ELF-1 (cell line): Measurements from ENCODE around the gene MX2.
"Not testable (repeated sequence)": the region's sequence is repeated elsewhere in the genome, so short reads cannot be mapped to it uniquely, and the experiment has no call there.

Experiments used
- DNase-seq: peaks from one replicate; pipeline ENCODE4 v3.0.0-alpha.2; 2016; ENCODE audit warnings: low read depth, low spot score

MX2 gene

DNA sequence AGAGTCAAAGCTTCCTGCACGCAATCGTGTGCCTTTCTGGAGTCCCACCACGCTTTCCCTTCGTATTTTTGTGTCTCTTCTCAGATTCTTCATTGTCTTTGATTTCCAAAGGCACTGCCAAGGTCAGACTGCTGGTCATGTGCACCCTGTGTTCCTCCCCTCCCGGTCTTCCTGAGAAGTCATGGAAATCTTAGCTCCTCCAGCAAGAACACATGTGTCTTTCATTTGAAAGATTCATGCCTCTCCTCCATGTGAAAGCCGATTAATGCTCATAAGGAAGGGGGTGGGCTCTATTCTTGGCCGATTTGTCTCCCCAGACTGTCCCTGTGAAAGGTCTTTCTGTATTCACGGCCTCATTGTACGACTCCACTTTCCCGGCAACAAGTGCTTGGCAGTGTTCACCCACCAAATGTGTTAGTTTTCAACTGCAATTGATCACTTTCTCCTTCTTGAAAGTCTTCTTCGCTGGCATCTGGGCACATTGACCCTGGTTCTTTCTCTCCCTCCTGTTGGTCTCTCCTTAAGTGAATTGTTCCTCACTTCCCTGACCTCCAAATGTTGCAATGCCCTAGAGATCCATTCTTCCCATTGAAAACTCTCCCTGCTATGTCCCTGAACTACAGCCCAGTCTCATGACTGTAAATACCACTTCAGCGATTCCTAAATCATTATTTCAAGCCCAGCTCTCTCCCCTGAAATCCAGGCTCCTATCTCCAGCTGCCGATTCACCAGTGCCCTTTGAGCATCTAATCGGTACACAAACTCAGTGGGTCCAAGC is 25.4 kb downstream of the MX2 start:
- DNase-seq = no peak

DNA sequence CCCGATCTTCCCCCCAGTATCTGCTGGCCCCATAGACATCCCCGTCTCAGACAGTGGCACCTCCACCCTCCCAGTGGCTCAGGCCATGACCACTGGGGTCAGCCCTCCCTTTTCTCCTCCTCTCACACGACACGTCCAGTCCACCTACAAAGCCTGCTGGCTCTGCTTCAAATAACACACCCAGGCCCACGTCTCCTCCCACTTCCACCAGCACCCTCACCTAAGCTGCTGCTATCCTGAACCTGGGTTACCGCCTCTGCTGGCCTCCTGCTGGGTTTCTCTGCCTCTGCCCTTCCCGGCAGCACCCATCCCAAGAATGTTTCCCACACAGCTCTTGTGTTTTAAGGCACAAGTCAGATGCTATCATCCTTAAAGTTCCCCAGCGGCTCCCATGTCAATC is 26.0 kb downstream of the MX2 start:
- DNase-seq = no peak

DNA sequence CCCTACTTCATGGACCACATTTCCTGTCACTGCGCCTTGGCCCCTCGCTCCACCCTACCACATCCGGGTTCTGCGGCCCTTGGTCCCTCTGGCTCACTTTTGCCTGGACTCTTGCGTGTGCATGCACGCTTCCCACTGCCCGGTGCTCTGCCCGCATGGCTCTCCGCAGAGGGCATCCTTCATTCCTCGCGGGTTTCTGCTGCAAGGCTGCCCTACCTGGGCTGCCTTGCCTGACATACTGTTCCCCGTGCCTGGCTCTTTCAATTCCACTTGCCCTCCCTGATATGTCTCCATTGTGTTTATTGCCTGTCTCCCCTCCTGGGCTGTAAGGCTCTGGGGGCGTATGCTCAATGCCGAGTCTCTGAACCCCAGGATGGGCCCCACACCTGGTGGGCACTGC is 26.4 kb downstream of the MX2 start:
- no peak for DNase-seq

DNA sequence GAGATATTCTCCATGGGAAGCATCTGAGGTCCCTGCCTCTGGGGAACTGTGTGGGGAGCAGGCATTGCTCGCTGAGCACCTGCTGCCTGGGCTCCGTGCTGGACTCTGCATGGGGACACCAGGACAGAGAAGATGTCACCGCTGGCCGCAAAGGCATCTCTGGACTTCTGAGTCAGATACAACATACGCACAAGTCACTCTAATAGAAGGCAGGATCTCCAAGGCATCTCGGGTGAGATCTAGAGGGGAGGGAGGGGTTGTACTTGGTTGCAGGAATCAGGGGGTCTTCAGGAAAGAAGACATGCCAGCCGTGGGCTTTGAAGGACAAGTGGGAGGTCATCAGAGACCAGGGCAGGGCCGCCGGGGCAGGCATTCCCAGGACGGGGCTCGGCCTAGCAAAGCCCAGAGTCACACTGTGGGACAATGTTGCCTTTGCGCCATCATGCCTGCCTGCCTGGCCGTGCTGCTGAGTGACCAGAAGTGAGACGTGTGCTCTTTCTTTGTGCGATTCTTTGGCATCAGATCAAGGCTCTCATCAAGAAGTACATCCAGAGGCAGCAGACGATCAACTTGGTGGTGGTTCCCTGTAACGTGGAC is 28.3 kb downstream of the MX2 start:
- DNase-seq = no peak

DNA sequence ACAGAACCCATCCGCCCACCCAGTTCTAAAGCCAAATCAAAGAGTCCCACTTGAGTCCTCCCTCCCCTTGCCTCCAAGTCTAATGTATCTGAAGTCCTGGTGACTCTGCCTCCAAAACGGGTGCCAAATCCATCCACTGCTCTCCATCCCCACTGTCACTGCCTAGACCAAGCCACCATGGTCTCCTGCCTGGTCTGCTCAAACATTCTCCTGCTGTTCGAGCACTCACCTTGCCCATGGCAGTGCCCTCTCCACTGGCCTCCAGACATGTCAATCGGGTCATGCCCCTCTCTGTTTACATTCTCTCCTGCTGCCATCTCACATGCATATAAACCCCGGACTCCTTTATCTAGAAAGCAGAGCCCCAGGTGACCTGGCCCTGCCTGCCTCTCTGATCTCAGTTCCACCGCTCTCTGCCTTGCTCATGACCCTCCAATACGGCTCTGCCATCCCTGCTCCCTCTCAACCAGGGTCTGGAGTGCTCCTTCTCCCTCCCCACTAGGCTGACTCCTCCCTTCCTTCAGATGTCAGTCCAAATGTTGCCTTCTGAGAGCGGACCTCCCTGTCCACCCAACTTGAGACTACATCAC is 32.1 kb downstream of the MX2 start:
- DNase-seq = no peak

DNA sequence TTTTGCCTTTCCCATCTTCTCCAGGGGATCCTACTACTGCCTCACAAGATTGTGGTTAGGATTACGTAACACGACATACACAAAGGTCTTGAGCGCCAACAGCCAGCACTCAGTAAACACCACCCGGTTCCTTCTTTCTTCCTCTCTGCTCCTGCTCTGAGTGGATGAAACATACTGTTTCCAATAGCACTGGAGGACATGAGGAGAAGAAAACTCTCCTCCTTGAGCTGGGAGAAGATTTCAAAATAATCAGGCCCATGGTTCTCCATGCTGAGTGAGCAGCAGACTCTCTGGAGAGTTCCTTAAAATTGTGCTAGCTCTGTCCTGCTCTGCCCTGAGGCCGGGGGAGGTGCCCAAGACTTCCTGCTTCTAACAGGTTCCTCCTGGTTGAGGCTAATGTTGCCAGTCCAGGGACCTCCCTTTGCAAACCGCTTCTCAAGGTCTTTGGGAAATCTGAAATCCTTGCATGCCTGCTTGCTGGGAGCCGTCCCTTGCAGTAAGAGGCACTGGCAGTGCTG is 34.8 kb downstream of the MX2 start:
- peak; percentile 74 for DNase-seq

DNA sequence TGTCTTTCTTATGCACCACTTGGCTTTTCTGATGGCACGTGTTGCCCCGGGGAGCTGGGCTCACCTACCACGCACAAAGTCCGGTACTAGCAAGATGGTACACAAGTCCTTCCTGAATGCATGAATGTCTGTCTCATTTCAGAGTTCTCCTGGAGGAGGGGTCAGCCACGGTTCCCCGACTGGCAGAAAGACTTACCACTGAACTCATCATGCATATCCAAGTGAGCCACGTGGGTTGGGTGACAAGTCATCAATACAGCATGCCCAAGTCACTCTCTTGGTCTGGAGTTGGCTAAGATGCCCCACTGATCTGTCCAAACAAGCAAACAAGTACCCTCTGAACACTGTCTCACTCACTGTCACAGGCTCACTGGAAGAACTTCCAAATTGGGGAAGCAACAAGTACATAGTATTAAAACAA is 35.7 kb downstream of the MX2 start:
- no peak for DNase-seq

DNA sequence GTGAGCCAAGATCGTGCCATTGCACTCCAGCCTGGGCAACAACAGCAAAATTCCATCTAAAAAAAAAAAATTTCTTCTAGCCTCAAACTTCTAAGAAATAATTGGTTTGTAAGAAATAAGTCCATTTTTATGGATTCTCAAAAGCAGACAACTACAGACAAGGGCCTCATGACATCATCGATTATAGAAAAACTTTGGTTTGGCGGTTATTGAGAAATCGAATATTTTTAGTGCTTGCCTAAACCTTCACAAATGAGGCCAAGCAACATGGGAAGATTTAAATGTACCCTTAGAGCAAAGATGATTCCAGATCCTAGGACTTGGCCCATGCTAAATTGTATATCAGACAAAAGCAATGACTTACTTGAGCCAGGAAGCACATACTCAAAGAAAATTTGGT is 36.4 kb downstream of the MX2 start:
- DNase-seq = no peak

DNA sequence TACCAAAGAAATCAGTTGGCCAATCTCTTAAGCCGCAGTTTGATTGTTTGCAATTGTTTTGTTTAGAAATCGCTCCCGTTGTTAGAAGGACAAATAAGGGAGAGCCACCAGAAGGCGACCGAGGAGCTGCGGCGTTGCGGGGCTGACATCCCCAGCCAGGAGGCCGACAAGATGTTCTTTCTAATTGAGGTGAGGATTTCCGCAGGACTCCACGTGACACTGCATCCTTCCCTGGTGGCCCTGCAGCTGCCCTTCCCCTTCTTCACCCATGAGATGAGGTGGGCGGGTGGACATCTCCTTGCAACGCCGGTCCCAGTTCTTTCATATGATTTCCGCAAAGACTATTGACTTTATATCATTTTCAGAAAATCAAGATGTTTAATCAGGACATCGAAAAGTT is 37.0 kb downstream of the MX2 start:
- no peak for DNase-seq

DNA sequence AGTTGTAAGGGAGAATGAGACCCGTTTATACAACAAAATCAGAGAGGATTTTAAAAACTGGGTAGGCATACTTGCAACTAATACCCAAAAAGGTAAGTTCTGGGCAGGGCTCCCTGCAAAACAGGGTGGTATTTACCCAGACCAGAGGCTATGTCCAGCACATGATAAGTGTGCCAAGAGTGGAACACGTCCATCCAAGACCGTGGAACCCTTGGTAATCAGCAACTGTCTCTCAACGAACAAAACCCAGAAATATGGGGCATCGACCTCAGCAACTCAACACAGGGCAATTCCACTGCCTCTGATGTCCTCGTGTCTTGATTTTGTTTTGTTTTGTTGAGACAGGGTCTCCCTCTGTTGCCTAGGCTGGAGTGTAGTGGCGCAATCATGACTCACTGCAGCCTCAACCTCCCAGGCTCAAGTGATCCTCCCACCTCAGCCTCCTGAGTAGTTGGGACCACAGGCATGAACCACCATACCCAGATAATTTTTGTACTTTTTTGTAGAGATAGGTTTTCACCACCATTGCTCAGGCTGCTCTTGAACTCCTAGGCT is 37.5 kb downstream of the MX2 start:
- DNase-seq = no peak

DNA sequence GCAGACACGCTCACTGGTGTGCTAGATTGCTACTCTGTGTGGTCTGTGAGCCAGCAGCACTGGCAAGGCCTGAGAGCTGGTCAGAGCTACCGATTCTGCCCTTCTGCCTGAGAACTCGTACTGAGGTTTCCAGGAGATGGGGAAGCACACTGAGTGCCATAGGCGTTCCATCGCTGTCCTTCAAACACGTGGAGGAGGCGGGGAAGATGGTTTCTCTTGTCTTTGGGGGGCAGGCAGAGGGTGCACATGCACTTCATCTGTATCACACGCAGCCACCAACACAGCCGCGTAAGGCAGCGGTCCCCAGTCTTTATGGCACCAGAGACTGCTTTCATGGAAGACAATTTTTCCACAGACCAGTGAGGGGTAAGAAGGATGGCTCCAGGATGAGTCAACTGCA is 40.4 kb downstream of the MX2 start:
- no peak for DNase-seq

DNA sequence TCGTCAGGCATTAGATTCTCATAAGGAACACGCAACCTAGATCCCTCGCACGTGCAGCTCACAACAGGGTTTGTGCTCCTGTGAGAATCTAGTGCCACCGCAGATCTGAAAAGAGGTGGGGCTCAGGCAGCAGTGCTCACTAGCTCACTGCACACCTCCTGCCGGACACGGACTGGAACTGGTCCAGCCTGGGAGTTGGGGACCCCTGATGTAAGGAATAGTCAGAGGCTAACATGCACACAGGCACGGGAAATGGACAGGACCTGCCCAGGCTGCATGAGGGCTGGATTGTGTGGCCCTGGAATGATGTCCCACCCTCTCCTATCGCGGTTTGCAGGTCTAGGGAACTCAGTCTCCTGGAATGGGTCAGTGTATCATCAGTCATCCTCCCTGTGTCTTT is 41.0 kb downstream of the MX2 start:
- no peak for DNase-seq

DNA sequence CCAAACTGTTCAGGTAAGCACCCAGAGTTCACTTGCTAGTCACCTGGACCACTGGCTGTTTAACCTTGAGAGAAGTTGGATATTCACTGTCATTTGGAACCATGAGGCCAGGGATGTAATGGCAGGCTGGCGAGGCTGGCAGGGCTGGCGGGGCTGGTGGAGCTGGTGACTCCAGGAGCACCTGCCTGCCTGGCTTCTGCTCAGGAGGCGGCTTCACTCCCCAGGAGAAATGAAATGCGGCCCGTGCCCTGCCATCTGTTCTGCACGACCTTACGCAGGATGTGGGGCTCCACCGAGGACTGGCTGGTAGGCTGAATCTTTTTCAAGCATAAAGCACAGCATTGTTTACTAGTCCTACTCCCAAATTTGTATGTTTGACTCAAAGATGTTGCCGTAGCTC is 41.5 kb downstream of the MX2 start:
- no peak for DNase-seq

DNA sequence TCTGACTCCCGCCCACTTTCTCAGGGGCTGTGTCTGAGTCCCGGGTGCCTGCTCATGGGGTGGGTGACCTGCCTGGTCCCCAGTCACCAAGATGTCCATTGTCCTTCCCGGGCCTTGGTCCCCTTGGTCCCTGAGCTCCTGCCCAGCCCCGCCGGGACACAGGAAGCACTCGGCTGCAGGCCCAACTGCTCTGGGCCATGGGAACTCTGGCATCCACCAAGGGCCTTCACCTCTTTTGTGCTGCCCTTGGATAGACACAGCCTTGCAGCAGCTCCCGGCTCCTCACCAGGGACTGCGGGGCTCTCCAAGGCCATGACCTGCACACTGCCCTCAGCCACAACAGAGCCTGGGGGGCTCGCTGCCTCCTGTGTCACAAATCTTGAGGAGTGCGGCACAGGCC is 42.1 kb downstream of the MX2 start:
- DNase-seq = no peak

DNA sequence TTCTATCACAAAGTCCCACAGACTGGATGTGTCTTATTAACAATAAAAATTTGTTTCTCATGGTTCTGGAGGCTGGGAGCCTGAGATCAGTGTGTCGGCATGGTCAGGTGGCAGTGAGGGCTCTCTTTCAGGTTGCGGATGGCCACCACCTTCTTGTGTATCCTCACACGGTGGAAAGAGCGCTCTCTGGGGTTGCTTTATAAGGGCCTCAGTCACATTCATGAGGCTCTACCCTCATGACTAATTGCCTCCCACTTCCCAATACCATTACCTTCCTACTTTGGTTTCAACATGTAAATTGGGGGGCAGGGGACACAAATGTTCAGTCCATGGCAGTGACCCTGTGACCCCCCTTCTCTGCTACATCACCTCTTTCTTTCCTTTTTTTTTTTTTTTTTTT is 43.5 kb downstream of the MX2 start:
- DNase-seq = no peak

DNA sequence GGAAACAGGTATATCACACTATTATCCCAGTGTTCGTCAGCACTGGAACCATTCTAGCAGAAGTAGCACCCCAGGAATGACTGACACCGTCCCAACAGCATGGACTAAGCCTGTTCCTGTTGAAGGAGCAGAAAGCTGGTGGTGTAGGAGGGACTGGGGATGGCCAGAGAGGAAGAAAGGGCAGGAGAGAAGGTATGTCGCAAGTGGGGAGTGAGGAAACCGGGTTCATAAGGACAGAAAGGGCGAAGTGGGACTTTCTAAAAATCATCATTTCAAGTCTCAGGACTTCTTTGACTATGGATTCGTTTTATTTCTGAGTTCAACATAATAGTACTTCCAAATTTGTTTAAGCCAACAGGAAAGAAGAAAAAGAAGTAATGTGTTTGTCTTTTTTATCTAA is 44.5 kb downstream of the MX2 start:
- no peak for DNase-seq

DNA sequence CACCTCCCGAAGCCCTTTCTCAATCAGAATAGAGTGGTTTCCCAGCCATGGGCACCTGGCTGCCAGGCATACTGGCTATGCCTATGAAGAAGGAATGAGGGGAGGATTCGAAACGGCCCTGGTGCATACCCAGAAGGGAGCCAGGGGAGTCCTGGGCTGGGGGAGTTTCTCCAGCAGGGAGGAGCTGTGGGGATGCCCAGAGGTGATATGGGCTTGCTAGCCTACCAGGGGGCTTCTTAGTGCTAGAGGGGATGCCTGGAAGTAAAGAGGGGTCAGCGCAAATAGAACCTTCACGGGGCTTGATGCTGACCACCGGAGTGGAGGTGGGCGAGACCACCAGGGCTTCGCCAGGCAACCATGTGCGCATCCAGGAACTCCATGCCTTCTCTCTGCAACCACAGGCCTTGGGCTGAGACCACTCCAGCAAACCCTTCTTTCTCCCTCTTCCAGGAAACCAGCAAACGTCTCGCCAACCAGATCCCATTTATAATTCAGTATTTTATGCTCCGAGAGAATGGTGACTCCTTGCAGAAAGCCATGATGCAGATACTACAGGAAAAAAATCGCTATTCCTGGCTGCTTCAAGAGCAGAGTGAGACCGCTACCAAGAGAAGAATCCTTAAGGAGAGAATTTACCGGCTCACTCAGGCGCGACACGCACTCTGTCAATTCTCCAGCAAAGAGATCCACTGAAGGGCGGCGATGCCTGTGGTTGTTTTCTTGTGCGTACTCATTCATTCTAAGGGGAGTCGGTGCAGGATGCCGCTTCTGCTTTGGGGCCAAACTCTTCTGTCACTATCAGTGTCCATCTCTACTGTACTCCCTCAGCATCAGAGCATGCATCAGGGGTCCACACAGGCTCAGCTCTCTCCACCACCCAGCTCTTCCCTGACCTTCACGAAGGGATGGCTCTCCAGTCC is 46.0 kb downstream of the MX2 start:
- DNase-seq = no peak

DNA sequence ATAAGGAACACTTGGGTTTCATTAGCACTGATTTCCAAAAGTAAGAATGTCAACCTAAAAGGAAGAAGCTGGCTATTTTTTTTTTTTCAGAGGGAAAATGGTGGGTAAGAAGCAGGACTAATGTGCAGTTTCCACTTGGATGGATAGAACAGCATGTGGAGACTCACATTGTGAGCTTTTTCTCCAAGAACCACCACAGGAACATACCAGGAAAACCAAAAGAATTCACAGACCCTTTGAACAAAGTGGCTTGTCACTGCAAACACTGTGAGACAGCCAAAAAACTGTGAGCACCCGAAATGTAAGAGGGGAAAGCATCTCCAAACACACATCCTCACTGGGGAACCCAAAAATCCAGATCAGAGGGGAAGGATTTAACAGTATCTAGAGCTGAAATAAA is 48.5 kb downstream of the MX2 start:
- no peak for DNase-seq

DNA sequence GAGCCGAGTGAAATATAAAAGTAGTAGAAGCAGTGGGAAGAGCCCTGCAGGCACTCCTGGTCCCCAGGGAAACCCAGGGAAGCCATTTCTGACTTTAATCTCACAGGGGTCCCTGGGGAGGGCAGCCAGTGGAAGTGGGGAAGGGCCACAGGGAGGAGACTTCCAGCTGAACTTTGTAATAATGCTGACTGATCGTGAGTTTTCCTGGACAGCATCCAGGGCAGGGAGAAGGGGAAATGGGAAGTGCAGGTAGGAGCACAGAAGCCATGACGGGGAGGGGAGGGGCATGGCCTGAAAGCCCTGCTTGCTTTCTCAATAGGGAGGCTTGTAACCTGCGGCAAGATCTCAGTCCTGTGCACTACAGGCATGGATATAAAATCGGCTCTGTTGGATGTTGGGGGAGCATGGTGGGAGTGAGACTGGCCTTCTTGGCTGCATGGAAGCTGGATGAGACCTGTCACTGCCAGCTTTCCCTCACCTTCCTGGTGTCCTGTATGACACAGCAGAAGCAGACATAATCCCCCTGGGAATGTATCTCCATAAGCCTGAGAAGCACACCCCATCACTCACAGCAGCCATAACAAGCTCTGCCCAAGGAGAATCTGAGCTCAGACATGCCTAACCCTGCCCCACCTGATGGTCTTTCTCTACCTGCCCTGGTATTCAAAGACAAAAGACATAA is 49.1 kb downstream of the MX2 start:
- no peak for DNase-seq

DNA sequence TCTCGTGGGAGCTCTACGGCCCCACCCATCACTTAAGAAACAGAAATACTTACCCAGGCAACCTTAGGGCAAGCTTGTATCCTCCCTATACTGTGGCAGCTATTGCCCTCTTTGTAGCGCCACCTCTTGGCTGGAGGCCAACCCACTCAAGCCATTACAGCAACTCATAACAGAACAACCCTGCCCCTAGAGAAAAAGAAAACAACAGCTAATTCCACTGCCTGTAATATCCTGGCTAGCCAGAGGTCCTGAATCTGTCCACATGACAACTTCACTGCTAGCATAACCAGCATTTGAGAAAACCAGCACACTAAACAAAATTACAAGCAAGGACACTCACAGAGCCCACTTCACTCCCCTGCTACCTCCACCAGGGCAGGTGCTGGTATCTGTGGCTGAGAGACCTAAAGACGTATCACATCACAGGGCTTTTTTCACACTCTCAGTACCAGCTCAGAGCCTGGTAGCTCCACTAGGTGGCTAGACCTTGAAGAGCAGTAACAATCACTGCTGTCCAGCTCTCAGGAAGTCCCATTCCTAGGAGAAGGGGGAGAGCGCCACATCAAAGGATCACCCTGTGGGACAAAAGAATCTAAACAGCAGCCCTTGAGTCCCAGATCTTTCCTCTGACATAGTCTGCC is 49.7 kb downstream of the MX2 start:
- DNase-seq = peak; percentile 32

DNA sequence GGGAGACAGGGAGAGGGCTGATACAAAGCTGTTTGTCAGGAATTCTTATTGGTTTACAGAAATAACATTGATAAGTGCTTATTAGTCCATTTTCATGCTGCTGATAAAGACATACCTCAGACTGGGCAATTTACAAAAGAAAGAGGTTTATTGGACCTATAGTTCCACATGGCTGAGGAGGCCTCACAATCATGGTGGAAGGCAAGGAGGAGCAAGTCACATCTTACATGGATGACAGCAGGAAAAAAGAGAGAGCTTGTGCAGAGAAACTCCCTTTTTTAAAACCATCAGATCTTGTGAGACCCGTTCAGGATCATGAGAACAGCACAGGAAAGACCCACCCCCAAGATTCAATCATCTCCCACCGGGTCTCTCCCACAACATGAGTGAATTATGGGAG is 55.7 kb downstream of the MX2 start:
- not testable (repeated sequence) for DNase-seq
